GM21619 (cell line): ENCODE results near the gene SLC1A3.

ENCODE experiments used
- ATAC-seq: cut with Tn5 transposase; IDR thresholded peaks from one replicate; pipeline ENCODE4 v1.9.1; 2021; ENCODE audit not compliant: unreplicated experiment

SLC1A3 gene

GRCh38 chr5:36599986-36600779 is 6.2 kb upstream of the SLC1A3 start:
- ATAC-seq = no peak

- no peak for ATAC-seq
Observed at GRCh38 chr5:36600917-36601527, 5.4 kb upstream of the SLC1A3 start.

GRCh38 chr5:36602704-36603321 is 3.6 kb upstream of the SLC1A3 start:
- no peak for ATAC-seq

- ATAC-seq = no peak
Observed at GRCh38 chr5:36605241-36605640, 1.2 kb upstream of the SLC1A3 start.

- no peak for ATAC-seq
Observed at GRCh38 chr5:36606036-36606427, 374 bp upstream of the SLC1A3 start.

- no peak for ATAC-seq
Observed at GRCh38 chr5:36607114-36607571, 737 bp downstream of the SLC1A3 start.

- no peak for ATAC-seq
Observed at GRCh38 chr5:36607838-36608783, 1.7 kb downstream of the SLC1A3 start.

- no peak for ATAC-seq
Observed at GRCh38 chr5:36610621-36611020, 4.2 kb downstream of the SLC1A3 start.

- no peak for ATAC-seq
Observed at GRCh38 chr5:36611520-36612274, 5.3 kb downstream of the SLC1A3 start.

GRCh38 chr5:36613241-36613640 is 6.8 kb downstream of the SLC1A3 start:
- ATAC-seq = no peak

- ATAC-seq = no peak
Observed at GRCh38 chr5:36613771-36614656, 7.6 kb downstream of the SLC1A3 start.

GRCh38 chr5:36614657-36615308 is 8.4 kb downstream of the SLC1A3 start:
- ATAC-seq = no peak

GRCh38 chr5:36619012-36619635 is 12.7 kb downstream of the SLC1A3 start:
- ATAC-seq = no peak

- no peak for ATAC-seq
Observed at GRCh38 chr5:36621985-36622384, 15.6 kb downstream of the SLC1A3 start.

GRCh38 chr5:36623832-36624231 is 17.4 kb downstream of the SLC1A3 start:
- ATAC-seq = no peak

GRCh38 chr5:36624277-36624676 is 17.9 kb downstream of the SLC1A3 start:
- no peak for ATAC-seq

GRCh38 chr5:36628695-36629094 is 22.3 kb downstream of the SLC1A3 start:
- ATAC-seq = no peak

- no peak for ATAC-seq
Observed at GRCh38 chr5:36629729-36630128, 23.3 kb downstream of the SLC1A3 start.
